ENCODE results near the gene PHF19. TPM values are rescaled to one million over a fixed set of nuclear protein-coding genes. Genes with fewer than 3 reads are reported as not detected.

PHF19 gene
- total RNA-seq, 3 donors from 2014 or later = 59.2 to 75.1 (median 64.8) TPM

- Mint-ChIP-seq H3K4me1 (ENCODE audit: low read depth) (peaks cover 12% of the 10 kb centered on the region), H3K4me3 (no peak overlapping the region), H3K36me3 (ENCODE audit: insufficient read depth) (peaks cover 22% of the 10 kb centered on the region), H3K9me3 (no peaks in the 10 kb centered on the region), H3K27me3 (ENCODE audit: low read depth) (no peaks in the 10 kb centered on the region)
- DNase-seq = no peak
- no peak for ATAC-seq
These were observed 11.2 kb downstream of the PHF19 start for GRCh38 chr9:120865809-120866208.

- Mint-ChIP-seq H3K4me1 (ENCODE audit: low read depth) (peaks cover 12% of the 10 kb centered on the region), H3K9me3 (no peaks in the 10 kb centered on the region), H3K4me3 (no peak overlapping the region), H3K27me3 (ENCODE audit: low read depth) (no peaks in the 10 kb centered on the region), H3K36me3 (ENCODE audit: insufficient read depth) (peaks cover 26% of the 10 kb centered on the region)
- DNase-seq (no peak), ATAC-seq (no peak)
These were observed 11.8 kb downstream of the PHF19 start for GRCh38 chr9:120865176-120865575.

- Mint-ChIP-seq H3K36me3 (ENCODE audit: insufficient read depth) (peaks cover 28% of the 10 kb centered on the region), H3K9me3 (no peaks in the 10 kb centered on the region), H3K4me1 (ENCODE audit: low read depth) (peaks cover 12% of the 10 kb centered on the region)
These were observed 12.3 kb downstream of the PHF19 start for GRCh38 chr9:120864719-120865118.

GRCh38 chr9:120863833-120864232, 13.2 kb downstream of the PHF19 start:
- no peak for DNase-seq
- Mint-ChIP-seq H3K27me3 (ENCODE audit: low read depth) (no peaks in the 10 kb centered on the region), H3K9me3 (no peaks in the 10 kb centered on the region), H3K36me3 (ENCODE audit: insufficient read depth) (peaks cover 28% of the 10 kb centered on the region), H3K4me3 (no peak overlapping the region), H3K4me1 (ENCODE audit: low read depth) (peaks cover 4% of the 10 kb centered on the region)
- ATAC-seq = no peak

More at GRCh38 chr9:120864719-120865118, 12.3 kb downstream of the PHF19 start:
- Mint-ChIP-seq H3K4me3 (no peak overlapping the region), H3K27me3 (ENCODE audit: low read depth) (no peaks in the 10 kb centered on the region)
- DNase-seq = no peak
- ATAC-seq = no peak

GRCh38 chr9:120862452-120862851, 14.5 kb downstream of the PHF19 start:
- Mint-ChIP-seq H3K27me3 (ENCODE audit: low read depth) (no peaks in the 10 kb centered on the region), H3K9me3 (no peaks in the 10 kb centered on the region), H3K36me3 (ENCODE audit: insufficient read depth) (peaks cover 35% of the 10 kb centered on the region), H3K4me1 (ENCODE audit: low read depth) (no peaks in the 10 kb centered on the region), H3K4me3 (no peak overlapping the region)
- ATAC-seq = no peak
- no peak for DNase-seq

- no peaks in the 10 kb centered on the region for H3K4me1 Mint-ChIP-seq (ENCODE audit: low read depth)
- H3K36me3 Mint-ChIP-seq (ENCODE audit: insufficient read depth) = peaks cover 38% of the 10 kb centered on the region
- H3K4me3 Mint-ChIP-seq = no peak overlapping the region
- H3K9me3 Mint-ChIP-seq = no peaks in the 10 kb centered on the region
- H3K27me3 Mint-ChIP-seq (ENCODE audit: low read depth) = no peaks in the 10 kb centered on the region
- ATAC-seq = no peak
- no peak for DNase-seq
These were observed 15.1 kb downstream of the PHF19 start for GRCh38 chr9:120861935-120862334.

GRCh38 chr9:120860083-120860482, 16.9 kb downstream of the PHF19 start:
- peaks cover 38% of the 10 kb centered on the region for H3K36me3 Mint-ChIP-seq (ENCODE audit: insufficient read depth)
- no peak overlapping the region for H3K4me3 Mint-ChIP-seq
- H3K27me3 Mint-ChIP-seq (ENCODE audit: low read depth) = no peaks in the 10 kb centered on the region
- no peaks in the 10 kb centered on the region for H3K9me3 Mint-ChIP-seq
- ATAC-seq (no peak), DNase-seq (no peak)
- no peaks in the 10 kb centered on the region for H3K4me1 Mint-ChIP-seq (ENCODE audit: low read depth)

GRCh38 chr9:120859361-120859760, 17.6 kb downstream of the PHF19 start:
- Mint-ChIP-seq H3K4me1 (ENCODE audit: low read depth) (no peaks in the 10 kb centered on the region), H3K9me3 (no peaks in the 10 kb centered on the region), H3K36me3 (ENCODE audit: insufficient read depth) (peaks cover 39% of the 10 kb centered on the region), H3K27me3 (ENCODE audit: low read depth) (no peaks in the 10 kb centered on the region), H3K4me3 (no peak overlapping the region)
- DNase-seq (no peak), ATAC-seq (no peak)

GRCh38 chr9:120857902-120858301, 19.1 kb downstream of the PHF19 start:
- DNase-seq (no peak), ATAC-seq (no peak)
- Mint-ChIP-seq H3K4me1 (ENCODE audit: low read depth) (no peaks in the 10 kb centered on the region), H3K9me3 (no peaks in the 10 kb centered on the region), H3K36me3 (ENCODE audit: insufficient read depth) (peaks cover 31% of the 10 kb centered on the region), H3K27me3 (ENCODE audit: low read depth) (no peaks in the 10 kb centered on the region), H3K4me3 (no peak overlapping the region)

GRCh38 chr9:120857481-120857880, 19.5 kb downstream of the PHF19 start:
- Mint-ChIP-seq H3K4me3 (no peak overlapping the region), H3K27me3 (ENCODE audit: low read depth) (no peaks in the 10 kb centered on the region), H3K9me3 (no peaks in the 10 kb centered on the region), H3K4me1 (ENCODE audit: low read depth) (no peaks in the 10 kb centered on the region), H3K36me3 (ENCODE audit: insufficient read depth) (peaks cover 31% of the 10 kb centered on the region)
- no peak for DNase-seq
- ATAC-seq = no peak

GRCh38 chr9:120856700-120857099, 20.3 kb downstream of the PHF19 start:
- DNase-seq = no peak
- ATAC-seq = no peak

GRCh38 chr9:120855827-120856670, 20.9 kb downstream of the PHF19 start:
- DNase-seq (no peak), ATAC-seq (no peak)
- Mint-ChIP-seq H3K36me3 (ENCODE audit: insufficient read depth) (peaks cover 23% of the 10 kb centered on the region), H3K9me3 (no peaks in the 10 kb centered on the region), H3K27me3 (ENCODE audit: low read depth) (no peaks in the 10 kb centered on the region), H3K4me3 (no peak overlapping the region), H3K4me1 (ENCODE audit: low read depth) (no peaks in the 10 kb centered on the region)

More at GRCh38 chr9:120856700-120857099, 20.3 kb downstream of the PHF19 start:
- Mint-ChIP-seq H3K36me3 (ENCODE audit: insufficient read depth) (peaks cover 28% of the 10 kb centered on the region), H3K4me1 (ENCODE audit: low read depth) (no peaks in the 10 kb centered on the region), H3K4me3 (no peak overlapping the region), H3K27me3 (ENCODE audit: low read depth) (no peaks in the 10 kb centered on the region), H3K9me3 (no peaks in the 10 kb centered on the region)

- Mint-ChIP-seq H3K27me3 (ENCODE audit: low read depth) (no peaks in the 10 kb centered on the region), H3K4me3 (no peak overlapping the region), H3K4me1 (ENCODE audit: low read depth) (no peaks in the 10 kb centered on the region), H3K36me3 (ENCODE audit: insufficient read depth) (peaks cover 15% of the 10 kb centered on the region), H3K9me3 (no peaks in the 10 kb centered on the region)
- ATAC-seq = no peak
- no peak for DNase-seq
These were observed 22.2 kb downstream of the PHF19 start for GRCh38 chr9:120854596-120855327.

- H3K27me3 Mint-ChIP-seq (ENCODE audit: low read depth) = no peaks in the 10 kb centered on the region
- no peak for DNase-seq
- H3K9me3 Mint-ChIP-seq = no peaks in the 10 kb centered on the region
- no peak overlapping the region for H3K4me3 Mint-ChIP-seq
- no peak for ATAC-seq
- peaks cover 13% of the 10 kb centered on the region for H3K36me3 Mint-ChIP-seq (ENCODE audit: insufficient read depth)
- peaks cover 6% of the 10 kb centered on the region for H3K4me1 Mint-ChIP-seq (ENCODE audit: low read depth)
These were observed 23.8 kb downstream of the PHF19 start for GRCh38 chr9:120853198-120853597.

Data from activated T-cell treated with anti-CD3 and anti-CD28 coated beads, Interleukin-2, amount 50 U/mL, for 4 hours (primary cell).